ENCODE data around the gene RAB44. TPM values are rescaled to one million over a fixed set of nuclear protein-coding genes. Genes with fewer than 3 reads are reported as not detected.

The RAB44 gene
- total and polyA plus RNA-seq, 2 of the 13 experiments (the other 11 are each of a cell fraction or from before 2014, with no cell fraction given): not detected

DNA sequence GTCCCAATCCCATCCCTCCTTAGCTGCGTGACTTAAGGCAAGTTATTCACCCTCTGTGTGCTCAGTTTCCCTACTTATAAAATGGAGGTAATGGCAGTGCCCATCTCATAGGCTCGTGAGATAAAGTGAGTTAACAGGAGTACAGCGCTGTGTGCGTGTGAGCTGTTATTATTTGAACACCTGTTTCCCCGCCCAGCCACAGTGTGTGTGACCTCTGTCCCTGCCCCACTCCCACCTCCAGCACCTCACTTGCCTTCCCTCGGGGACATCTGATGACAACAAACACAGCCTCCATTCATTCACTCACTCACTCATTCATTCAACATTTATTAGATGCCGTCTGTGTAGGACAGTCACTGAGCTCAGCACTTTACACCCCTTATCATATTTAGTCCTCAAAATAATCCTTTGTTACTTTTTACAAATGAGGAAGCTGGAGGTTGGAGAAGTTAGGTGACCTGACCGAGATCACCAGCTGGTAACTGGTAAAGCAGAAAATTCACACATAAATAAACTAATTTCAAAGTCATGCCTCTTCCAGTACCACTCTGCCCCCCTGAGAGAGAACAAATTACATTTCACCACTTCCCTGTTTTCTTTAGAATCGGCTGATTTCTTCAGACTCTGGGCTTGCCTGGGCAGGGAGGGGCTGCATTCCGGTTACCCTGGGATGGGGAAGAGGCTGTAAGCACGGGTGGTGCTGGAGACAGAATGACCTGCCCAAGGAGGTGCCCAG is 83.0 kb downstream of the RAB44 start (continued):
- TF ChIP-seq, protein P1, sequence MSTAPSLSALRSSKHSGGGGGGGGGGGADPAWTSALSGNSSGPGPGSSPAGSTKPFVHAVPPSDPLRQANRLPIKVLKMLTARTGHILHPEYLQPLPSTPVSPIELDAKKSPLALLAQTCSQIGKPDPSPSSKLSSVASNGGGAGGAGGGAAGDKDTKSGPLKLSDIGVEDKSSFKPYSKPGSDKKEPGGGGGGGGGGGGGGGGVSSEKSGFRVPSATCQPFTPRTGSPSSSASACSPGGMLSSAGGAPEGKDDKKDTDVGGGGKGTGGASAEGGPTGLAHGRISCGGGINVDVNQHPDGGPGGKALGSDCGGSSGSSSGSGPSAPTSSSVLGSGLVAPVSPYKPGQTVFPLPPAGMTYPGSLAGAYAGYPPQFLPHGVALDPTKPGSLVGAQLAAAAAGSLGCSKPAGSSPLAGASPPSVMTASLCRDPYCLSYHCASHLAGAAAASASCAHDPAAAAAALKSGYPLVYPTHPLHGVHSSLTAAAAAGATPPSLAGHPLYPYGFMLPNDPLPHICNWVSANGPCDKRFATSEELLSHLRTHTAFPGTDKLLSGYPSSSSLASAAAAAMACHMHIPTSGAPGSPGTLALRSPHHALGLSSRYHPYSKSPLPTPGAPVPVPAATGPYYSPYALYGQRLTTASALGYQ (CRISPR knock-in tag; IDR thresholded peaks at IDR 0.05): no peak
- TF ChIP-seq, protein P2, sequence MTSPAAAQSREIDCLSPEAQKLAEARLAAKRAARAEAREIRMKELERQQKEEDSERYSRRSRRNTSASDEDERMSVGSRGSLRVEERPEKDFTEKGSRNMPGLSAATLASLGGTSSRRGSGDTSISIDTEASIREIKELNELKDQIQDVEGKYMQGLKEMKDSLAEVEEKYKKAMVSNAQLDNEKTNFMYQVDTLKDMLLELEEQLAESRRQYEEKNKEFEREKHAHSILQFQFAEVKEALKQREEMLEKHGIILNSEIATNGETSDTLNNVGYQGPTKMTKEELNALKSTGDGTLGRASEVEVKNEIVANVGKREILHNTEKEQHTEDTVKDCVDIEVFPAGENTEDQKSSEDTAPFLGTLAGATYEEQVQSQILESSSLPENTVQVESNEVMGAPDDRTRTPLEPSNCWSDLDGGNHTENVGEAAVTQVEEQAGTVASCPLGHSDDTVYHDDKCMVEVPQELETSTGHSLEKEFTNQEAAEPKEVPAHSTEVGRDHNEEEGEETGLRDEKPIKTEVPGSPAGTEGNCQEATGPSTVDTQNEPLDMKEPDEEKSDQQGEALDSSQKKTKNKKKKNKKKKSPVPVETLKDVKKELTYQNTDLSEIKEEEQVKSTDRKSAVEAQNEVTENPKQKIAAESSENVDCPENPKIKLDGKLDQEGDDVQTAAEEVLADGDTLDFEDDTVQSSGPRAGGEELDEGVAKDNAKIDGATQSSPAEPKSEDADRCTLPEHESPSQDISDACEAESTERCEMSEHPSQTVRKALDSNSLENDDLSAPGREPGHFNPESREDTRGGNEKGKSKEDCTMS (CRISPR knock-in tag; conservative IDR thresholded peaks at IDR 0.05): no peak
- TF ChIP-seq ZNF207 (IDR thresholded peaks at IDR 0.05; ENCODE audit: borderline replicate concordance): no peak
- TF ChIP-seq, protein P3, sequence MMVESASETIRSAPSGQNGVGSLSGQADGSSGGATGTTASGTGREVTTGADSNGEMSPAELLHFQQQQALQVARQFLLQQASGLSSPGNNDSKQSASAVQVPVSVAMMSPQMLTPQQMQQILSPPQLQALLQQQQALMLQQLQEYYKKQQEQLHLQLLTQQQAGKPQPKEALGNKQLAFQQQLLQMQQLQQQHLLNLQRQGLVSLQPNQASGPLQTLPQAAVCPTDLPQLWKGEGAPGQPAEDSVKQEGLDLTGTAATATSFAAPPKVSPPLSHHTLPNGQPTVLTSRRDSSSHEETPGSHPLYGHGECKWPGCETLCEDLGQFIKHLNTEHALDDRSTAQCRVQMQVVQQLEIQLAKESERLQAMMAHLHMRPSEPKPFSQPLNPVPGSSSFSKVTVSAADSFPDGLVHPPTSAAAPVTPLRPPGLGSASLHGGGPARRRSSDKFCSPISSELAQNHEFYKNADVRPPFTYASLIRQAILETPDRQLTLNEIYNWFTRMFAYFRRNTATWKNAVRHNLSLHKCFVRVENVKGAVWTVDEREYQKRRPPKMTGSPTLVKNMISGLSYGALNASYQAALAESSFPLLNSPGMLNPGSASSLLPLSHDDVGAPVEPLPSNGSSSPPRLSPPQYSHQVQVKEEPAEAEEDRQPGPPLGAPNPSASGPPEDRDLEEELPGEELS (CRISPR knock-in tag; IDR thresholded peaks at IDR 0.05): 0 out of 2 replicates have a peak, but pooled peaks have one; percentile 8
- no peak for TF ChIP-seq KDM1A (CRISPR knock-in tag; IDR thresholded peaks at IDR 0.05)
- no peak for TF ChIP-seq PHF8 (CRISPR knock-in tag; IDR thresholded peaks at IDR 0.05)
- no peak for TF ChIP-seq ATAD3A (CRISPR knock-in tag; IDR thresholded peaks at IDR 0.05)
- no peak for TF ChIP-seq ARHGAP35 (CRISPR knock-in tag; IDR thresholded peaks at IDR 0.05; ENCODE audit: borderline replicate concordance)
- no peak for TF ChIP-seq ZNF746 (CRISPR knock-in tag; IDR thresholded peaks at IDR 0.05)
